ENCODE measurements around the gene POLR2M.

Gene POLR2M

DNA sequence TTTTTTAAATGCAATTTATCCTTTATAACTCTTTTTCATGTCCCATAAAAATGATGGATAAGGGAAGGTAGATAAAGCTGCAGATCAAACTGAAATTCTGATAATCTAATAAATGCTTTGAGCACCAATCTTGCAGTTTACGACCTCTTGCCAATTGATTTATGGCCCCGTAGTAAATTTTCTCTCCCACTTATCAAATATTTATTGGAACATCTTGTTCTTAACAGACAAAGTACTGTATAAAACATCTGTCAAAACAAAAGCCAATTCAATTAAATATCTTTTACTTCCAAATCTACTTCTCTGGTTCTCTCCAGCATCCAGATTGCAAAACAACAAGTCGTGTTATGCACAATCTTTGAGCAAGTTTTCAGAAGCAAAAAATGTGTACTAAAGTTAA, 34.6 kb downstream of the POLR2M start:
- DNase-seq, result no peak

DNA sequence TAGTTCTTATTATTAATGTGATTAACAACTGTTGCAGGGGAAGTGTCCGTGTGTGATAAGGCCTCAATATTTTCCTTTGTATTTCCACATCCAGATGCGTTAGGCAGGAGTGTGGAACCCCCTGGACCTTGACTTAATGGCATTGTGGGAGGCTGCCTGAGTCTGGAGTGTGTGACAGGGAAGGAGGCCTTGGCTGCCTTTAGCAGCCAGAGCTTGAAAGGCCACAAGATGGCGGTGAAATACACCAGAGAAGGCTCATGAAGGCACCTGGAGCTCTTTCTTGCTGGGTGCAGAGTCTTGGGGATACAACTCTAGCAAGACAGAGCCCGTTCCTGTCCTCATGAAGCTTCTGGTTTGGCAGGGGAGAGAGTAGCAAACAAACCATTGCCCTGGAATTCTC, 36.9 kb downstream of the POLR2M start:
- no peak for DNase-seq

GRCh38 chr15:57746786-57747185, 40.3 kb downstream of the POLR2M start:
- no peak for DNase-seq

DNA sequence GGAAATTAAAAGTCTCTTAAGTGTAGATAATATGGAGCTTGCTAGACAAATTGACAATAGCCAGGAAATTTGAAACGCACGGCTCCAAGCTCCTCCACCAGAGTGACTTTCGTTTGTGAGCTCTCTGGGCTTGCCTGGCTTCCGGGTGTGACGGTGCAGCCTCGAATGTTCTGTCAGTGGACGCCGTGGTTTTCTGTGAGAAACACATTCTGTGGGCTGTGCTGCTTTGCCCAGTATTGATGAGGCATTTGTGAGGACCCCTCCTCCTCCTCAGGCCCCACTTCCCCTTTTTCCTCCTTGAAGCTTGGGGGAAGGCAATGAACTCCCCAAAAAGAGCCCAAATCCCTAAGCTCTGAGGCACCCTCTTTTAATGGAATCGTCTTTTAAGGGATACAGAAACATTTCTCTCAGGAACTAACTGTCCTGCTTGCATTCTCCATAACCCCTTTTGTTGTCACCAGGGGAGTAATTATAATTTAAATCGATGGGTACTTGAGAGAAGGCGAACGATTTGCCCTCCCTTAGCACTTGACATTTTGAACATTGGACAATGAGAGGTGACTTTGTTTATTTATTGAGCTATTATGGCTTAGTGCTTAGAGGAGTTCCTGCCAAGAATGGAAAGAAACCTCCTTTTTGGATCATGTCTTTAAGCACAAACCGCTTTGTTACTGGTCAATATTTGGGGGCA, 40.8 kb downstream of the POLR2M start:
- DNase-seq, result no peak

DNA sequence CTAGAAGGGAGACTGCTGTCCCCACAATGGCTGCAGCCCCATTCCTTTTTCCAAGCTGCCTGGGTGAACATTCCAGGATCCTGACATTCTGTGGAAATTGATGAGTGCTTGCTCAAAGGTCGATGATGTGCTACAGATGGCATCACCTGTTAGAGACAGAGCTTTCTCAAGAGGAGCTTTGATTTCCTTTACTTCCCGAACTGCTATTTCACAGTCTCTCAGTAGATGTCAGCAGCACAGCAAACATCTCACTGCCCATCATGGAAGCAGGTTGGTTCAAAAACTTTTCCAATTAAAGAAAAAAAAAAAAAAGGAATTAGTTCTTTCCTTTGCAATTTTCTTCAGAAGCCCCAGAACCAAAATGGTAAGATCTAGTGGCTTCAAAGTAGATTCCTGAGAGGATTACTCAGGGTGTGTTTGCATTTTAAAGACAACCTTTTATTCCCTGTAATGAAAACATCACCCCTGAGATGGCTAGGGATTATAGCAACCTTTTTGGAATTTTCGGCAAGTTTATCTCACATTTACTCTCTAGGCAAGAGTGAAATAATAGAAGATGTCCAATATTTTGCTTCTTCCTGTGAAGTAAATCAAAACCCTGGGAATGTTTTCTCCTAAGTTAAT, 44.8 kb downstream of the POLR2M start:
- DNase-seq, result no peak

DNA sequence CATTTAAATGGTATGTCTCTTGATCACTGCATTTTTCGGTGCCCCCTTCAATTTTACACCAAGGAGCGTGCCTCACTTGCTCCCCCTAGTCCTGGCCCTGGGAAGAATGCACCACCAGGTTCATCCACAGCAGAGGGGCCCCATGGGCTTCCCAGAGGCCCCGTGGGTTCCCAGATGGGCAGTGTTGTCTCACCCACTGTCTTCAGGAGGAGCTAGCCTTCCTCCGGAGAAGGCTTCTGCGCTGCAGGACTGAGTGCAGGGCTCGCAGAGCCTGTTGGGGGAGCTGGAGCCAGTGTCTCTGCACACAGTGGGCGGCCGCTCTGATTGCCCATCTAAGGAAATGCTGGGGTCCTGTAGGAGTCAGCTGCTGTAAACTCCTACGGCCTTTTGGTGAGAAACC, 45.9 kb downstream of the POLR2M start:
- DNase-seq, result no peak

DNA sequence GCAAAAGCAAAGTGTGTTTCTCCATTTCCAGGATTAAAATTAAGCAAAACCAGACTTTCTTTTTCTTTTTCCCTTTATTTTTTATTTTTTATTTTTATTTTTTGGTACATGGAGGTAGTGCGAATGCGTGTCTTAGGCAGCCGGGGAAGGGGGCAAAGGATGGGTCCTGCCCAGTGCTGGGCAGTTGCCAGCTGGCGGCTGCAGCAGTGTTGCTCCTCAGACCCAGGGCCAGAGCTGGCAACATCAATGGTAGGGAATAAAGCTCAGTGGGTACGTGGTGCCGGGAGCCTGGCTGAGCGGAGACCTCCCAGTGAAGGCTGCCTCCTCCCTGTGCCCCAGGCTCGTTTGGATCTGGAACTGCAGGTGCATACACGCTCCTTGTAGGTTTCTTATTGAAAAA, 46.3 kb downstream of the POLR2M start:
- no peak for DNase-seq

- no peak for DNase-seq
Measured at GRCh38 chr15:57756466-57756865, 50.0 kb downstream of the POLR2M start.

- DNase-seq, result no peak
Measured at GRCh38 chr15:57758560-57758959, 52.0 kb downstream of the POLR2M start.

DNA sequence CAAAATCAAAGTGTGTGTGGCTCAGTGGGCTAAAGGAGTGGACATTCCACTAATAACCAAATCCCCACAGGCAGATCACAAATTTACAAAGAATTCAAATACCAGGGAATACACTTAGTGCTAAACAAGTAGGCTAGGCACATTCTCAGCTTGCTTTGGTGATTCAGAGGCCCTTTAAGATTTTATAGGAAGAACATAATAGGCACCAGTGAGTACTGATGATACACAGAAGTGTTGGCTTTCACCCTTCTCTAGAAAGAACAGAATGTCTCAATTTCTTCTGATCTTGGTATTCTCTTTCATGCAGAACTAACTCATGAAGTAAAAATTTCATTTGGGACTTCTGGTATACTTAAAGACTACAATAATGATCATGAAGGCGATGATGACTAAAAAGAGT, 55.0 kb downstream of the POLR2M start:
- DNase-seq, result no peak

DNA sequence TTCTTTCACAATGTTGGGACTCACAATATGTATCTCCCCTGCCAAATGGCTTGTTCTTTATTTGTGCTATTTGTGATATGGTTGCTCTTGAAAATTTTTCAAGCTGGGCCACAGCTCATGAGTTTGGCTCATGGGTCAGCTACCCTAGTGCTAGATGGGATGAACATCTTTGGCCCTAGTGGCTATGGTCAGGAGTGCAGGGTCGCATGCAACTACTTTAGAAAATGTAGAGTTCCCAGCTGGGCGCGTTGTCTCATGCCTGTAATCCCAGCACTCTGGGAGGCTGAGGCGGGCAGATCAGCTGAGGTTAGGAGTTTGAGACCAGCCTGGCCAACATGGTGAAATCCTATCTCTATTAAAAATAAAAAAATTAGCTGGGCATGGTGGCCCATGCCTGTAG, 55.8 kb downstream of the POLR2M start:
- DNase-seq, result no peak

DNA sequence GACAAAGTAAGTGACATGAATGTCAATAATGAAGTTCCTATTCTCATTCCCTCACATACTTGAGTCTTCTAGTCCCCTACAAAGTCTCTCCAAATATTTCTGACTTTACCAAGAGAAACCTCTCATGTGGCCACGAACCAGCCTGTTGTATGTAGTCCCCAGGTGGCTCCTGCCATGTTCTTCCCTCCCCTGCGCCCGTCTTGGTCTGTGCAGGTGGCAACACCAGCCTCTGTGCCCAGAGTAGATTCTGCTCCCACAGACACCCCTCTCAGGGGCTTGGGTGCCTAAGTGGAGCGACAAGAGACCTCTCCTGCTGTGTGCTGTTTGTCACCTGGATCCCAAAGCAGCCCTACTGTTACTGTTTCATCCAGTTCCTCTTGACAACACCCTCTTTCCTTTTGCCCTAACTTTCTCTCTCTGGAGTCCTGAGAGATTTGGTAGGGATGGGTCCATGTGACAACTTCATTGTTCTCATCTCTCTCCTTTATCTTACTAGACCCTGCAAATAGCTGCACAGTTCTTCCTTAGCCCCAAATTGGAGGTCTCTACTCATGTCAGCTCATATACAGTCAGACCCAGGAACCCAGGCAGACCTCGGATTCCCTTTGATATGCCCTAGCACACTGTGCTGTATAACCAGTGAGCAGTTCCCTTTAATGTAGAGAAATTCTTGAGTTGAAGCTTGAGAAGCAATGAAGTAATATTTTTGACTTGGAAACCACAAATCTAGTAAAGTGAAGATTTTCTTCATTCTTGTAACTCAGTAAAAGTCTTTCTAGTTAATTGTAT, 56.9 kb downstream of the POLR2M start:
- no peak for DNase-seq
